K562 (cell line): ENCODE data around the gene CFAP44. TPM values are rescaled to one million over a fixed set of nuclear protein-coding genes. Genes with fewer than 3 reads are reported as not detected.

ENCODE experiments used
- HNRNPUL1 ChIP-seq: fragments of 200-400 bp; formaldehyde crosslinking; IDR thresholded peaks from 2 replicates; pipeline ENCODE4 v1.6.1; 2017; ENCODE audit warnings: low read length
- NFATC3 ChIP-seq: fragments of 450-650 bp; IDR thresholded peaks from 2 replicates; pipeline ENCODE4 v1.6.1; 2017; ENCODE audit warnings: mild to moderate bottlenecking
- THAP12 ChIP-seq: fragments of 250-450 bp; sonication (Bioruptor Pico); IDR thresholded peaks from 2 replicates; pipeline ENCODE4 v1.9.0; 2021; ENCODE audit warnings: mild to moderate bottlenecking, inconsistent platforms
- polyA plus RNA-seq, 8 experiments: library from polyadenylated mRNA; depleted of rRNA in 4 of 8; stranded (reverse) in 5 of 8; unstranded in 3 of 8; fragments of >200 nt; fragmentation: Nextera tagmentation in 2 of 8; fragmentation: Illumina TruSeq in 1 of 8; extraction: Ambion mirVana in 2 of 8; extraction: Trizol in 1 of 8; gene quantifications; 2 replicates each; pipeline versions ENCODE4 v1.2.1 to v1.2.3, GENCODE V29; 2011 to 2014; ENCODE audit warnings: inconsistent platforms in 1 of 8, missing spikeins in 1 of 8
- total RNA-seq, 7 experiments: library from RNA; depleted of rRNA in 6 of 7; stranded (reverse); fragments of >200 nt in 6 of 7; fragmentation: Illumina TruSeq in 2 of 7; extraction: Trizol in 2 of 7; gene quantifications; 2 replicates each; pipeline versions ENCODE4 v1.2.1 to v1.2.3, GENCODE V29; 2011 to 2021; ENCODE audit warnings: low replicate concordance in 1 of 7
- TF ChIP-seq, protein P1 (sequence below): fragments of 450-650 bp; IDR thresholded peaks from 2 replicates; pipeline ENCODE4 v1.6.1; 2016; ENCODE audit warnings: low read depth

The CFAP44 gene
- total and polyA plus RNA-seq, 9 of the 15 experiments (the other 6 are each of a cell fraction or from before 2014, with no cell fraction given): 0.29 to 2.4 (median 1.1) TPM

- TF ChIP-seq NFATC3 (no peak), HNRNPUL1 (no peak), THAP12 (CRISPR knock-in tag) (no peak)
- TF ChIP-seq, protein P1, sequence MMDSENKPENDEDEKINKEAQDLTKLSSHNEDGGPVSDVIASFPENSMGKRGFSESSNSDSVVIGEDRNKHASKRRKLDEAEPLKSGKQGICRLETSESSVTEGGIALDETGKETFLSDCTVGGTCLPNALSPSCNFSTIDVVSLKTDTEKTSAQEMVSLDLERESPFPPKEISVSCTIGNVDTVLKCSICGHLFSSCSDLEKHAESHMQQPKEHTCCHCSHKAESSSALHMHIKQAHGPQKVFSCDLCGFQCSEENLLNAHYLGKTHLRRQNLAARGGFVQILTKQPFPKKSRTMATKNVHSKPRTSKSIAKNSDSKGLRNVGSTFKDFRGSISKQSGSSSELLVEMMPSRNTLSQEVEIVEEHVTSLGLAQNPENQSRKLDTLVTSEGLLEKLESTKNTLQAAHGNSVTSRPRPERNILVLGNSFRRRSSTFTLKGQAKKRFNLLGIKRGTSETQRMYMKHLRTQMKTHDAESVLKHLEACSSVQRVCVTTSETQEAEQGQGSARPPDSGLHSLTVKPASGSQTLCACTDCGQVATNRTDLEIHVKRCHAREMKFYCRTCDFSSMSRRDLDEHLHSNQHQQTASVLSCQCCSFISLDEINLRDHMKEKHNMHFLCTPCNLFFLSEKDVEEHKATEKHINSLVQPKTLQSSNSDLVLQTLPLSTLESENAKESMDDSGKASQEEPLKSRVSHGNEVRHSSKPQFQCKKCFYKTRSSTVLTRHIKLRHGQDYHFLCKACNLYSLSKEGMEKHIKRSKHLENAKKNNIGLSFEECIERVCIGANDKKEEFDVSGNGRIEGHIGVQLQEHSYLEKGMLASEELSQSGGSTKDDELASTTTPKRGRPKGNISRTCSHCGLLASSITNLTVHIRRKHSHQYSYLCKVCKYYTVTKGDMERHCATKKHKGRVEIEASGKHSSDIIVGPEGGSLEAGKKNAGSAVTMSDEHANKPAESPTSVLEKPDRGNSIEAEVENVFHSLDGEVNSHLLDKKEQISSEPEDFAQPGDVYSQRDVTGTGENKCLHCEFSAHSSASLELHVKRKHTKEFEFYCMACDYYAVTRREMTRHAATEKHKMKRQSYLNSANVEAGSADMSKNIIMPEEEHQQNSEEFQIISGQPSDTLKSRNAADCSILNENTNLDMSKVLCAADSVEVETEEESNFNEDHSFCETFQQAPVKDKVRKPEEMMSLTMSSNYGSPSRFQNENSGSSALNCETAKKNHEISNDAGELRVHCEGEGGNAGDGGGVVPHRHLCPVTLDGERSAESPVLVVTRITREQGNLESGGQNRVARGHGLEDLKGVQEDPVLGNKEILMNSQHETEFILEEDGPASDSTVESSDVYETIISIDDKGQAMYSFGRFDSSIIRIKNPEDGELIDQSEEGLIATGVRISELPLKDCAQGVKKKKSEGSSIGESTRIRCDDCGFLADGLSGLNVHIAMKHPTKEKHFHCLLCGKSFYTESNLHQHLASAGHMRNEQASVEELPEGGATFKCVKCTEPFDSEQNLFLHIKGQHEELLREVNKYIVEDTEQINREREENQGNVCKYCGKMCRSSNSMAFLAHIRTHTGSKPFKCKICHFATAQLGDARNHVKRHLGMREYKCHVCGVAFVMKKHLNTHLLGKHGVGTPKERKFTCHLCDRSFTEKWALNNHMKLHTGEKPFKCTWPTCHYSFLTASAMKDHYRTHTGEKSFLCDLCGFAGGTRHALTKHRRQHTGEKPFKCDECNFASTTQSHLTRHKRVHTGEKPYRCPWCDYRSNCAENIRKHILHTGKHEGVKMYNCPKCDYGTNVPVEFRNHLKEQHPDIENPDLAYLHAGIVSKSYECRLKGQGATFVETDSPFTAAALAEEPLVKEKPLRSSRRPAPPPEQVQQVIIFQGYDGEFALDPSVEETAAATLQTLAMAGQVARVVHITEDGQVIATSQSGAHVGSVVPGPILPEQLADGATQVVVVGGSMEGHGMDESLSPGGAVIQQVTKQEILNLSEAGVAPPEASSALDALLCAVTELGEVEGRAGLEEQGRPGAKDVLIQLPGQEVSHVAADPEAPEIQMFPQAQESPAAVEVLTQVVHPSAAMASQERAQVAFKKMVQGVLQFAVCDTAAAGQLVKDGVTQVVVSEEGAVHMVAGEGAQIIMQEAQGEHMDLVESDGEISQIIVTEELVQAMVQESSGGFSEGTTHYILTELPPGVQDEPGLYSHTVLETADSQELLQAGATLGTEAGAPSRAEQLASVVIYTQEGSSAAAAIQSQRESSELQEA: no peak
Observed at GRCh38 chr3:113438224-113438623, 3.1 kb downstream of the CFAP44 start (continued).
